HG03196 (cell line): ENCODE data around the gene SARDH.
"Not testable (repeated sequence)": the region's sequence is repeated elsewhere in the genome, so short reads cannot be mapped to it uniquely, and the experiment has no call there.

Experiments
- ATAC-seq: cut with Tn5 transposase; IDR thresholded peaks from one replicate; pipeline ENCODE4 v1.9.1; 2021; ENCODE audit not compliant: unreplicated experiment

SARDH gene

GRCh38 chr9:133759946-133760345 is 21.8 kb upstream of the SARDH start:
- no peak for ATAC-seq

GRCh38 chr9:133759146-133759900 is 21.2 kb upstream of the SARDH start:
- ATAC-seq, result no peak

- no peak for ATAC-seq
Measured at GRCh38 chr9:133758228-133758627, 20.1 kb upstream of the SARDH start.

GRCh38 chr9:133754688-133755227 is 16.6 kb upstream of the SARDH start:
- no peak for ATAC-seq

- no peak for ATAC-seq
Measured at GRCh38 chr9:133754187-133754586, 16.0 kb upstream of the SARDH start.

- ATAC-seq, result no peak
Measured at GRCh38 chr9:133752739-133753446, 14.7 kb upstream of the SARDH start.

GRCh38 chr9:133750982-133751649 is 13.0 kb upstream of the SARDH start:
- no peak for ATAC-seq

- no peak for ATAC-seq
Measured at GRCh38 chr9:133747309-133747708, 9.2 kb upstream of the SARDH start.

- ATAC-seq, result not testable (repeated sequence)
Measured at GRCh38 chr9:133744528-133744927, 6.4 kb upstream of the SARDH start.

- no peak for ATAC-seq
Measured at GRCh38 chr9:133742849-133743444, 4.8 kb upstream of the SARDH start.

- ATAC-seq, result no peak
Measured at GRCh38 chr9:133742251-133742650, 4.1 kb upstream of the SARDH start.

- no peak for ATAC-seq
Measured at GRCh38 chr9:133741716-133742115, 3.6 kb upstream of the SARDH start.

- ATAC-seq, result no peak
Measured at GRCh38 chr9:133740911-133741310, 2.8 kb upstream of the SARDH start.

GRCh38 chr9:133739408-133740280 is 1.5 kb upstream of the SARDH start:
- ATAC-seq, result no peak

- ATAC-seq, result no peak
Measured at GRCh38 chr9:133738640-133739225, 581 bp upstream of the SARDH start.

- no peak for ATAC-seq
Measured at GRCh38 chr9:133737071-133737773, 930 bp downstream of the SARDH start.

- ATAC-seq, result no peak
Measured at GRCh38 chr9:133735931-133736330, 2.2 kb downstream of the SARDH start.

- ATAC-seq, result no peak
Measured at GRCh38 chr9:133735415-133735775, 2.8 kb downstream of the SARDH start.
